ENCODE results near the gene ITLN2.
A peak's percentile ranks its signal among the peaks of the same experiment; 100 is the strongest.

Gene ITLN2

GRCh38 chr1:160954158-160955104 lies at the start of gene ITLN2:
Gene ITLN2, minus strand, starts transcription at chr1:160954809. Its CDS starts 68 bp downstream, at chr1:160954741.
- H3K4me3 ChIP-seq (replicated peaks in 1 of 2; ENCODE audit: low read depth in 2 of 2, low read length in 2 of 2): no peak within 1 kb of the TSS
- TF ChIP-seq CTCF (IDR thresholded peaks at IDR 0.05; ENCODE audit: low read depth, low read length): peak; percentile 71
- DNase-seq (ENCODE audit: low read depth in 2 of 2): peak; percentile 53 to 63

GRCh38 chr1:161001525-161001924 lies 46.9 kb upstream of the ITLN2 start:
- DNase-seq (ENCODE audit: low read depth in 2 of 2): peak in 1 of 2 donors; percentile 26
- TF ChIP-seq CTCF (IDR thresholded peaks at IDR 0.05; ENCODE audit: low read depth, low read length): no peak
- H3K4me3 ChIP-seq (replicated peaks in 1 of 2; ENCODE audit: low read depth in 2 of 2, low read length in 2 of 2): no peak overlapping the region

GRCh38 chr1:161000736-161001480 lies 46.3 kb upstream of the ITLN2 start:
- DNase-seq (ENCODE audit: low read depth in 2 of 2): no peak
- H3K4me3 ChIP-seq (replicated peaks in 1 of 2; ENCODE audit: low read depth in 2 of 2, low read length in 2 of 2): no peak overlapping the region
- no peak for TF ChIP-seq CTCF (IDR thresholded peaks at IDR 0.05; ENCODE audit: low read depth, low read length)

GRCh38 chr1:160999376-160999775 lies 44.8 kb upstream of the ITLN2 start:
- no peak for TF ChIP-seq CTCF (IDR thresholded peaks at IDR 0.05; ENCODE audit: low read depth, low read length)
- no peak overlapping the region for H3K4me3 ChIP-seq (replicated peaks in 1 of 2; ENCODE audit: low read depth in 2 of 2, low read length in 2 of 2)
- no peak for DNase-seq (ENCODE audit: low read depth in 2 of 2)

- DNase-seq (ENCODE audit: low read depth in 2 of 2): peak; percentile 77 to 93
- no peak overlapping the region for H3K4me3 ChIP-seq (replicated peaks in 1 of 2; ENCODE audit: low read depth in 2 of 2, low read length in 2 of 2)
- TF ChIP-seq CTCF (IDR thresholded peaks at IDR 0.05; ENCODE audit: low read depth, low read length): peak; percentile 85
Measured at GRCh38 chr1:160997323-160998038, 42.9 kb upstream of the ITLN2 start.

GRCh38 chr1:160996178-160996577 lies 41.6 kb upstream of the ITLN2 start:
- H3K4me3 ChIP-seq (replicated peaks in 1 of 2; ENCODE audit: low read depth in 2 of 2, low read length in 2 of 2): no peak overlapping the region
- DNase-seq (ENCODE audit: low read depth in 2 of 2): peak in 1 of 2 donors; percentile 89
- no peak for TF ChIP-seq CTCF (IDR thresholded peaks at IDR 0.05; ENCODE audit: low read depth, low read length)
